GM12878 (cell line): ENCODE data around the gene CALHM1. TPM values are rescaled to one million over a fixed set of nuclear protein-coding genes. Genes with fewer than 3 reads are reported as not detected.

ENCODE experiments used
- ASH2L ChIP-seq: fragments of 300-600, 200-600 bp; sonication (generic); IDR thresholded peaks from 2 replicates; pipeline ENCODE4 v1.6.1; 2017; ENCODE audit warnings: low read depth, mild to moderate bottlenecking, borderline replicate concordance
- CEBPB ChIP-seq, 2 experiments: fragments of 150-350 bp in 1 of 2; IDR thresholded peaks; 2 replicates each; pipeline ENCODE4 v1.6.1; 2012 to 2014; ENCODE audit warnings: low read depth in 2 of 2, low read length in 2 of 2, borderline replicate concordance in 1 of 2, inconsistent platforms in 1 of 2
- E2F4 ChIP-seq: IDR thresholded peaks from 2 replicates; pipeline ENCODE4 v1.6.1; 2012; ENCODE audit warnings: low read depth, low read length, improper control_type of control experiment
- FOS ChIP-seq: IDR thresholded peaks from 3 replicates; pipeline ENCODE4 v1.6.1; 2011; ENCODE audit warnings: borderline replicate concordance; ENCODE audit not compliant: insufficient read length; ENCODE audit errors: extremely low read depth
- MTA2 ChIP-seq: fragments of 450-650 bp; IDR thresholded peaks from 2 replicates; pipeline ENCODE4 v1.6.1; 2016; ENCODE audit warnings: low read depth, mild to moderate bottlenecking, moderate library complexity
- PBX3 ChIP-seq: IDR thresholded peaks from 2 replicates; pipeline ENCODE4 v1.6.1; 2011; ENCODE audit warnings: mild to moderate bottlenecking, low read depth, low read length, moderate library complexity; ENCODE audit not compliant: insufficient replicate concordance
- RELA ChIP-seq: fragments of 450-650 bp; IDR thresholded peaks from 2 replicates; pipeline ENCODE4 v1.8.0; 2014; ENCODE audit warnings: borderline replicate concordance; ENCODE audit not compliant: partially characterized antibody
- RFX5 ChIP-seq: IDR thresholded peaks from 2 replicates; pipeline ENCODE4 v1.6.1; 2011; ENCODE audit warnings: low read depth, low read length, improper control_type of control experiment
- SMARCA5 ChIP-seq: fragments of 450-650 bp; IDR thresholded peaks from 2 replicates; pipeline ENCODE4 v1.6.1; 2017; ENCODE audit warnings: mild to moderate bottlenecking
- TCF12 ChIP-seq: IDR thresholded peaks from 2 replicates; pipeline ENCODE4 v1.6.1; 2011; ENCODE audit warnings: low read depth, mild to moderate bottlenecking, low read length
- WRNIP1 ChIP-seq: IDR thresholded peaks from 2 replicates; pipeline ENCODE4 v1.6.1; 2011; ENCODE audit warnings: low read depth, low read length, improper control_type of control experiment, borderline replicate concordance
- YY1 ChIP-seq: IDR thresholded peaks from 2 replicates; pipeline ENCODE4 v1.6.1; 2011; ENCODE audit warnings: low read depth, mild to moderate bottlenecking, low read length
- ZBTB11 ChIP-seq: fragments of 450-650 bp; formaldehyde crosslinking; IDR thresholded peaks from 2 replicates; pipeline ENCODE4 v1.5.0; 2022; ENCODE audit warnings: mild to moderate bottlenecking, missing genetic modification characterization
- ZBTB33 ChIP-seq: fragments of 450-650 bp; IDR thresholded peaks from 2 replicates; pipeline ENCODE4 v1.6.1; 2017; ENCODE audit warnings: mild to moderate bottlenecking
- polyA plus RNA-seq, 11 experiments: library from polyadenylated mRNA; depleted of rRNA in 4 of 11; unstranded in 6 of 11; stranded (reverse) in 5 of 11; fragments of >200 nt; fragmentation: Nextera tagmentation in 4 of 11; fragmentation: Illumina TruSeq in 1 of 11; extraction: Ambion mirVana in 4 of 11; extraction: Trizol in 1 of 11; gene quantifications; 1 replicate in 1 of 11; 2 replicates in 10 of 11; pipeline versions ENCODE4 v1.2.1 to v1.2.3, GENCODE V29; 2011 to 2016; ENCODE audit warnings: inconsistent platforms in 2 of 11, missing spikeins in 2 of 11, low read depth in 1 of 11
- total RNA-seq, 4 experiments: library from RNA; depleted of rRNA in 3 of 4; stranded (reverse); fragments of >200 nt in 3 of 4; fragmentation: Illumina TruSeq in 1 of 4; extraction: Trizol in 1 of 4; gene quantifications; 2 replicates each; pipeline versions ENCODE4 v1.2.1 to v1.2.3, GENCODE V29; 2013 to 2021
- TF ChIP-seq, protein P1 (sequence below): IDR thresholded peaks from 2 replicates; pipeline ENCODE4 v1.6.1; 2011; ENCODE audit warnings: low read depth, low read length, improper control_type of control experiment, borderline replicate concordance
- TF ChIP-seq, protein P2 (sequence below): fragments of 450-650 bp; IDR thresholded peaks from 2 replicates; pipeline ENCODE4 v1.6.1; 2017; ENCODE audit warnings: mild to moderate bottlenecking, moderate library complexity

Gene CALHM1
- total and polyA plus RNA-seq, 10 of the 15 experiments (the other 5 are each of a cell fraction or from before 2014, with no cell fraction given), result 0.05 to 1.7 (median 0.17) TPM

DNA sequence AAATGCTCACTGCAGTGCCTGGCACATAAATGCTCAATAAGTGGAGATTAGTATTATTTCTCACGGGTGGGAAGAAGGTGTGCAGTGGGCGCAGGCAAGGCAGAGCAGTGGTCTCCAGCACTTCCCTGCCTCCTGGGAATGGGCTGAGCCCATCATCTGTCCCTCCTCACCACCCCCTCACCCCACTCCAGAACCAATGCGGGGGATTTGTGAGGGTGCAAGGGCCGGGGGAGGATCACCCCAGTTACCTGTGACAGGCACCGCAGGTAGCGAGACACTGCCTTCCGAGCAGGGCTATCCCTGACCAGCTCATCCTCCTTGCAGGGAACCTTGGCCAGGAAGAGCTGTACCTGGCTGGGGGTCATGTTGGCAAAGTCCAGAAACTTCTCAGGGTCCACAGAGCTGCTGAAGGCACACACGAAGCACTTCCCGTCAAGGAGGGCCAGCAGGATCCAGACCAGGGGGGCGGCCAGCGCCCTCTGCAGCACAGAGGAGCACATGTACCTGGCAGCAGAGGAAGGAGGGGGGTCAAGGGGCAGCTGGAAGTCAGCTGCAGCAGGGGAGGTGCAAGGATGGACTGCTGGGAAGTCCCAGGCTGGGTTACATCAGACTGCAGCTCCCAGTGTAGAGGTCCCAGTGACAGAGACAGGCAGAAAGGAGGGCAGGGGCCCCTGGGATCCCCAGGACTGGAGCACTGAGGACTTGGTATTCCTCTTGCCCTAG is 17.5 kb upstream of the CALHM1 start (continued):
- TF ChIP-seq ZBTB11 (CRISPR knock-in tag) (no peak), SMARCA5 (no peak), ZBTB33 (no peak), CEBPB (IDR thresholded peaks at IDR 0.05; ENCODE audit: borderline replicate concordance in 1 of 2, low read depth in 2 of 2, low read length in 2 of 2) (no peak), WRNIP1 (no peak), RFX5 (no peak), TCF12 (peak; percentile 68; the same call in 1 of the 2 replicates), ASH2L (no peak), MTA2 (no peak), PBX3 (no peak), RELA (no peak), FOS (no peak), YY1 (no peak), E2F4 (no peak)
- TF ChIP-seq, protein P1, sequence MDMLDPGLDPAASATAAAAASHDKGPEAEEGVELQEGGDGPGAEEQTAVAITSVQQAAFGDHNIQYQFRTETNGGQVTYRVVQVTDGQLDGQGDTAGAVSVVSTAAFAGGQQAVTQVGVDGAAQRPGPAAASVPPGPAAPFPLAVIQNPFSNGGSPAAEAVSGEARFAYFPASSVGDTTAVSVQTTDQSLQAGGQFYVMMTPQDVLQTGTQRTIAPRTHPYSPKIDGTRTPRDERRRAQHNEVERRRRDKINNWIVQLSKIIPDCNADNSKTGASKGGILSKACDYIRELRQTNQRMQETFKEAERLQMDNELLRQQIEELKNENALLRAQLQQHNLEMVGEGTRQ, result no peak
- TF ChIP-seq, protein P2, sequence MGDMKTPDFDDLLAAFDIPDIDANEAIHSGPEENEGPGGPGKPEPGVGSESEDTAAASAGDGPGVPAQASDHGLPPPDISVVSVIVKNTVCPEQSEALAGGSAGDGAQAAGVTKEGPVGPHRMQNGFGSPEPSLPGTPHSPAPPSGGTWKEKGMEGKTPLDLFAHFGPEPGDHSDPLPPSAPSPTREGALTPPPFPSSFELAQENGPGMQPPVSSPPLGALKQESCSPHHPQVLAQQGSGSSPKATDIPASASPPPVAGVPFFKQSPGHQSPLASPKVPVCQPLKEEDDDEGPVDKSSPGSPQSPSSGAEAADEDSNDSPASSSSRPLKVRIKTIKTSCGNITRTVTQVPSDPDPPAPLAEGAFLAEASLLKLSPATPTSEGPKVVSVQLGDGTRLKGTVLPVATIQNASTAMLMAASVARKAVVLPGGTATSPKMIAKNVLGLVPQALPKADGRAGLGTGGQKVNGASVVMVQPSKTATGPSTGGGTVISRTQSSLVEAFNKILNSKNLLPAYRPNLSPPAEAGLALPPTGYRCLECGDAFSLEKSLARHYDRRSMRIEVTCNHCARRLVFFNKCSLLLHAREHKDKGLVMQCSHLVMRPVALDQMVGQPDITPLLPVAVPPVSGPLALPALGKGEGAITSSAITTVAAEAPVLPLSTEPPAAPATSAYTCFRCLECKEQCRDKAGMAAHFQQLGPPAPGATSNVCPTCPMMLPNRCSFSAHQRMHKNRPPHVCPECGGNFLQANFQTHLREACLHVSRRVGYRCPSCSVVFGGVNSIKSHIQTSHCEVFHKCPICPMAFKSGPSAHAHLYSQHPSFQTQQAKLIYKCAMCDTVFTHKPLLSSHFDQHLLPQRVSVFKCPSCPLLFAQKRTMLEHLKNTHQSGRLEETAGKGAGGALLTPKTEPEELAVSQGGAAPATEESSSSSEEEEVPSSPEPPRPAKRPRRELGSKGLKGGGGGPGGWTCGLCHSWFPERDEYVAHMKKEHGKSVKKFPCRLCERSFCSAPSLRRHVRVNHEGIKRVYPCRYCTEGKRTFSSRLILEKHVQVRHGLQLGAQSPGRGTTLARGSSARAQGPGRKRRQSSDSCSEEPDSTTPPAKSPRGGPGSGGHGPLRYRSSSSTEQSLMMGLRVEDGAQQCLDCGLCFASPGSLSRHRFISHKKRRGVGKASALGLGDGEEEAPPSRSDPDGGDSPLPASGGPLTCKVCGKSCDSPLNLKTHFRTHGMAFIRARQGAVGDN, result peak; percentile 38; the same call in 1 of the 2 replicates
